K562 (cell line): ENCODE results near the gene CHRNA9. TPM values are rescaled to one million over a fixed set of nuclear protein-coding genes. Genes with fewer than 3 reads are reported as not detected.

Source experiments
- ATAC-seq: fragments of 200-7000 bp; cut with Tn5 transposase; 3 replicates; pipeline ENCODE4 v1.9.1; 2020; ENCODE audit warnings: moderate library complexity
- BruUV-seq: library from RNA; stranded (reverse); fragments of 400-500 nt; replicated peaks from 2 replicates; lab custom pipeline; 2021; lab: Mats Ljungman, UMichigan
- CTCF ChIA-PET: fragments of 300-600 bp; formaldehyde crosslinking; extraction: SDS; loops from one replicate; lab custom pipeline; 2021; ENCODE audit warnings: low intra/inter-chr PET ratio; lab: Yijun Ruan, JAX
- POLR2A ChIA-PET: fragments of 300-600, 350-650 bp; sonication (Branson Sonifier 250); formaldehyde crosslinking; extraction: SDS; loops from one replicate; lab custom pipeline; 2021; ENCODE audit warnings: antibody characterized with exemption, inconsistent platforms; lab: Yijun Ruan, JAX
- DNase-seq, 4 experiments: peaks; one replicate each; pipeline versions ENCODE4 v3.0.0 to v3.0.0-alpha.2; 2011 to 2018; ENCODE audit warnings: low spot score in 3 of 4, mixed read lengths in 3 of 4; ENCODE audit errors: extremely low read depth in 1 of 4
- FAIRE-seq: peaks from 2 replicates; lab custom pipeline; 2011; peaks lifted over from hg19 to GRCh38; lab: Jason Lieb, UNC
- H2AFZ ChIP-seq: 2 replicates; pipeline ENCODE4 v1.6.0; 2011; ENCODE audit warnings: low read depth, low read length, control low read depth, inconsistent platforms
- H3K27ac ChIP-seq: fragments of 200-600 bp; 3 replicates; pipeline ENCODE4 v1.8.0; 2011; ENCODE audit warnings: low read depth, mild to moderate bottlenecking, control low read depth, inconsistent platforms, low read length, moderate library complexity, mixed read lengths; ENCODE audit errors: extremely low read depth
- H3K27me3 ChIP-seq, 2 experiments: fragments of 300-600 bp in 1 of 2; 2 replicates in 1 of 2; 3 replicates in 1 of 2; pipeline versions ENCODE4 v1.6.0 to v1.8.0; 2011; ENCODE audit warnings: inconsistent platforms in 2 of 2, low read length in 2 of 2, mild to moderate bottlenecking in 1 of 2, mixed read lengths in 1 of 2, moderate library complexity in 1 of 2; ENCODE audit not compliant: control insufficient read depth in 2 of 2, insufficient read depth in 2 of 2
- H3K36me3 ChIP-seq: fragments of 300-600 bp; 3 replicates; pipeline ENCODE4 v1.8.0; 2011; ENCODE audit warnings: mild to moderate bottlenecking, low read length, inconsistent platforms; ENCODE audit not compliant: control insufficient read depth, insufficient read depth
- H3K4me1 ChIP-seq, 2 experiments: fragments of 200-600 bp in 1 of 2; replicated peaks in 1 of 2; 2 replicates in 1 of 2; 3 replicates in 1 of 2; pipeline versions ENCODE4 v1.5.1 to v1.8.0; 2011; ENCODE audit warnings: inconsistent platforms in 2 of 2, low read length in 2 of 2, mild to moderate bottlenecking in 1 of 2, mixed read lengths in 1 of 2, moderate library complexity in 1 of 2; ENCODE audit not compliant: control insufficient read depth in 2 of 2, insufficient read depth in 2 of 2
- H3K4me2 ChIP-seq: 2 replicates; pipeline ENCODE4 v1.6.1; 2011; ENCODE audit warnings: low read length, control low read depth, inconsistent platforms, mixed read lengths; ENCODE audit not compliant: insufficient read depth
- H3K4me3 ChIP-seq: fragments of 200-600 bp; sonication (generic), shearing (Covaris generic); 2 replicates; pipeline ENCODE4 v1.5.1; 2016; ENCODE audit warnings: control low read depth, inconsistent platforms
- H3K79me2 ChIP-seq: fragments of 200-600 bp; 3 replicates; pipeline ENCODE4 v1.8.0; 2011; ENCODE audit warnings: low read length, inconsistent platforms; ENCODE audit not compliant: control insufficient read depth, insufficient read depth
- H3K9ac ChIP-seq, 2 experiments: 2 replicates each; pipeline versions ENCODE4 v1.6.0 to v1.6.1; 2011; ENCODE audit warnings: low read depth in 2 of 2, low read length in 2 of 2, control low read depth in 1 of 2, inconsistent platforms in 1 of 2, mild to moderate bottlenecking in 1 of 2, mixed read lengths in 1 of 2; ENCODE audit not compliant: insufficient read depth in 1 of 2
- H3K9me1 ChIP-seq: one replicate; pipeline ENCODE4 v1.6.0; 2011; ENCODE audit warnings: inconsistent platforms, mild to moderate bottlenecking, low read length, moderate library complexity; ENCODE audit not compliant: control insufficient read depth, insufficient read depth
- H3K9me3 ChIP-seq: replicated peaks from 2 replicates; pipeline ENCODE4 v1.5.1; 2011; ENCODE audit warnings: low read depth, low read length, inconsistent platforms; ENCODE audit not compliant: control insufficient read depth, insufficient read depth
- H4K20me1 ChIP-seq: replicated peaks from 2 replicates; pipeline ENCODE4 v1.6.1; 2011; ENCODE audit warnings: low read length, inconsistent platforms, mixed read lengths; ENCODE audit not compliant: control insufficient read depth, insufficient read depth
- EHMT2 ChIP-seq: fragments of 450-650 bp; IDR thresholded peaks from 2 replicates; pipeline ENCODE4 v1.6.1; 2018; ENCODE audit warnings: antibody characterized with exemption
- HMG20A ChIP-seq: fragments of 450-650 bp; formaldehyde crosslinking; conservative IDR thresholded peaks from 2 replicates; pipeline ENCODE4 v1.4.0; 2020; ENCODE audit warnings: mild to moderate bottlenecking, mixed read lengths
- KHSRP ChIP-seq: fragments of 450-650 bp; IDR thresholded peaks from 2 replicates; pipeline ENCODE4 v1.6.1; 2017
- TFAM ChIP-seq: fragments of 250-450 bp; sonication (Bioruptor Pico); conservative IDR thresholded peaks from 2 replicates; pipeline ENCODE4 v1.5.0; 2021; ENCODE audit warnings: mild to moderate bottlenecking, moderate library complexity
- ZC3H8 ChIP-seq: fragments of 450-650 bp; IDR thresholded peaks from 2 replicates; pipeline ENCODE4 v1.6.1; 2017
- ZNF175 ChIP-seq: fragments of 200-800 bp; sonication (Bioruptor generic); IDR thresholded peaks from 2 replicates; pipeline ENCODE4 v1.6.1; 2016; ENCODE audit warnings: low read depth, mild to moderate bottlenecking, missing genetic modification characterization, missing compliant biosample characterization
- ZNF232 ChIP-seq: sonication (generic); formaldehyde crosslinking; IDR thresholded peaks from 2 replicates; pipeline ENCODE4 v1.8.0; 2022; ENCODE audit warnings: mild to moderate bottlenecking, missing genetic modification reagents
- ZNF253 ChIP-seq: fragments of 250-450 bp; sonication (Bioruptor Pico); conservative IDR thresholded peaks from 2 replicates; pipeline ENCODE4 v1.6.1; 2021; ENCODE audit warnings: mild to moderate bottlenecking
- ZNF695 ChIP-seq: fragments of 450-650 bp; formaldehyde crosslinking; IDR thresholded peaks from 2 replicates; pipeline ENCODE4 v1.4.0; 2020; ENCODE audit warnings: mild to moderate bottlenecking, moderate library complexity
- WGBS: fragments of 100-300 bp; shearing (Covaris generic); methylation state at CpG from one replicate; pipeline ENCODE4 v1.1.6; 2016; ENCODE audit warnings: low coverage, mixed read lengths; ENCODE audit not compliant: insufficient coverage; ENCODE audit errors: missing lambda C conversion rate; 5-methylcytosine and 5-hydroxymethylcytosine counted together
- in situ Hi-C: fragments of 300-500 bp; cut with MboI; formaldehyde crosslinking; loops from 4 replicates; pipeline ENCODE4 v1.15.0; 2018; ENCODE audit warnings: inconsistent platforms, mixed read lengths
- intact Hi-C: fragments of 100-400 bp; cut with micrococcal nuclease; formaldehyde crosslinking; loops from 2 replicates; pipeline ENCODE4 v1.14.2; 2022
- polyA plus RNA-seq, 8 experiments: library from polyadenylated mRNA; depleted of rRNA in 4 of 8; stranded (reverse) in 5 of 8; unstranded in 3 of 8; fragments of >200 nt; fragmentation: Nextera tagmentation in 2 of 8; fragmentation: Illumina TruSeq in 1 of 8; extraction: Ambion mirVana in 2 of 8; extraction: Trizol in 1 of 8; gene quantifications; 2 replicates each; pipeline versions ENCODE4 v1.2.1 to v1.2.3, GENCODE V29; 2011 to 2014; ENCODE audit warnings: inconsistent platforms in 1 of 8, missing spikeins in 1 of 8
- total RNA-seq, 7 experiments: library from RNA; depleted of rRNA in 6 of 7; stranded (reverse); fragments of >200 nt in 6 of 7; fragmentation: Illumina TruSeq in 2 of 7; extraction: Trizol in 2 of 7; gene quantifications; 2 replicates each; pipeline versions ENCODE4 v1.2.1 to v1.2.3, GENCODE V29; 2011 to 2021; ENCODE audit warnings: low replicate concordance in 1 of 7
- TF ChIP-seq, protein P1 (sequence below): fragments of 250-450 bp; sonication (Bioruptor Pico); IDR thresholded peaks from 2 replicates; pipeline ENCODE4 v1.9.0; 2021; ENCODE audit warnings: mild to moderate bottlenecking, inconsistent platforms
- TF ChIP-seq, protein P2 (sequence below): fragments of 450-650 bp; formaldehyde crosslinking; IDR thresholded peaks from 2 replicates; pipeline ENCODE4 v1.4.0; 2020; ENCODE audit warnings: mild to moderate bottlenecking
- TF ChIP-seq, protein P3 (sequence below): sonication (generic); formaldehyde crosslinking; IDR thresholded peaks from 2 replicates; pipeline ENCODE4 v1.8.1; 2022; ENCODE audit warnings: missing genetic modification reagents
- TF ChIP-seq, protein P4 (sequence below): fragments of 250-450 bp; sonication (Bioruptor Pico); IDR thresholded peaks from 2 replicates; pipeline ENCODE4 v1.5.0; 2021

CHRNA9 gene
- total and polyA plus RNA-seq, 9 of the 15 experiments (the other 6 are each of a cell fraction or from before 2014, with no cell fraction given), result not detected

DNA sequence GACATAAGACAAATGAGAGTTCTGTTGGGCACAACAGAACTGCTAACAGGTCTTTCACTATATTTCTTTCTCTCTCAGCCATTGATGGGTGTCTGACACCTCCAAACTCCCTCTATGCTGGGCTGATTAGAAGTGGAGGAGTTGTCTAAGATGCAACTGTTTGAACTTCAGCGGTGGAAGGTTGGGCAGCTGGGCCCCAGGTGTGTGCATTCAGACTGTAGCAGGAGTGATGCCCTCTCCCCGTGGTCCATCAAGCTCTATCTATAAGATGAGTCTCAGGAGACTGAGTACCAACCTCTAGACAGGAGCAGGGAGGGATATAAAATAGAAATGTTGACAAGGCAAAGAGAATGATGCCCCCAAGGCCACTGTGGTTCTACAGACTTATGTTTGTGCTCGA is 28.2 kb upstream of the CHRNA9 start:
- Histone ChIP-seq H3K4me3 (no peak overlapping the region), H3K4me2 (no peak overlapping the region), H3K79me2 (no peaks in the 10 kb centered on the region), H2AFZ (0 out of 2 replicates have a peak overlapping the region, but pooled peaks have one; percentile 61), H3K27me3 (no peaks in the 10 kb centered on the region), H3K27ac (no peak overlapping the region), H3K9ac (no peak overlapping the region), H4K20me1 (no peaks in the 10 kb centered on the region), H3K4me1 (peaks cover under 1 to 32% of the 10 kb centered on the region in 2 experiments; a peak in 4 of 5 replicates), H3K9me3 (0 out of 2 replicates have a peak, but pooled peaks cover 6% of the 10 kb centered on the region), H3K36me3 (no peaks in the 10 kb centered on the region), H3K9me1 (no peaks in the 10 kb centered on the region)
- BruUV-seq, result no TSS peak
- POLR2A ChIA-PET, result interaction anchor here (0.7 to 2.2 kb wide), 4 partner anchors 10 to 249 kb away, joined by 3 to 8 read pairs (median 5); no protein-coding TSS in a partner anchor
- no peak for TF ChIP-seq ZNF175 (CRISPR knock-in tag)
- TF ChIP-seq EHMT2, result no peak
- TF ChIP-seq, protein P1, sequence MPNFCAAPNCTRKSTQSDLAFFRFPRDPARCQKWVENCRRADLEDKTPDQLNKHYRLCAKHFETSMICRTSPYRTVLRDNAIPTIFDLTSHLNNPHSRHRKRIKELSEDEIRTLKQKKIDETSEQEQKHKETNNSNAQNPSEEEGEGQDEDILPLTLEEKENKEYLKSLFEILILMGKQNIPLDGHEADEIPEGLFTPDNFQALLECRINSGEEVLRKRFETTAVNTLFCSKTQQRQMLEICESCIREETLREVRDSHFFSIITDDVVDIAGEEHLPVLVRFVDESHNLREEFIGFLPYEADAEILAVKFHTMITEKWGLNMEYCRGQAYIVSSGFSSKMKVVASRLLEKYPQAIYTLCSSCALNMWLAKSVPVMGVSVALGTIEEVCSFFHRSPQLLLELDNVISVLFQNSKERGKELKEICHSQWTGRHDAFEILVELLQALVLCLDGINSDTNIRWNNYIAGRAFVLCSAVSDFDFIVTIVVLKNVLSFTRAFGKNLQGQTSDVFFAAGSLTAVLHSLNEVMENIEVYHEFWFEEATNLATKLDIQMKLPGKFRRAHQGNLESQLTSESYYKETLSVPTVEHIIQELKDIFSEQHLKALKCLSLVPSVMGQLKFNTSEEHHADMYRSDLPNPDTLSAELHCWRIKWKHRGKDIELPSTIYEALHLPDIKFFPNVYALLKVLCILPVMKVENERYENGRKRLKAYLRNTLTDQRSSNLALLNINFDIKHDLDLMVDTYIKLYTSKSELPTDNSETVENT, result no peak
- no peak for TF ChIP-seq ZNF232
- TF ChIP-seq, protein P2, sequence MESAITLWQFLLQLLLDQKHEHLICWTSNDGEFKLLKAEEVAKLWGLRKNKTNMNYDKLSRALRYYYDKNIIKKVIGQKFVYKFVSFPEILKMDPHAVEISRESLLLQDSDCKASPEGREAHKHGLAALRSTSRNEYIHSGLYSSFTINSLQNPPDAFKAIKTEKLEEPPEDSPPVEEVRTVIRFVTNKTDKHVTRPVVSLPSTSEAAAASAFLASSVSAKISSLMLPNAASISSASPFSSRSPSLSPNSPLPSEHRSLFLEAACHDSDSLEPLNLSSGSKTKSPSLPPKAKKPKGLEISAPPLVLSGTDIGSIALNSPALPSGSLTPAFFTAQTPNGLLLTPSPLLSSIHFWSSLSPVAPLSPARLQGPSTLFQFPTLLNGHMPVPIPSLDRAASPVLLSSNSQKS (CRISPR knock-in tag), result no peak
- TF ChIP-seq TFAM, result no peak
- no peak for TF ChIP-seq HMG20A (CRISPR knock-in tag)
- TF ChIP-seq, protein P3, sequence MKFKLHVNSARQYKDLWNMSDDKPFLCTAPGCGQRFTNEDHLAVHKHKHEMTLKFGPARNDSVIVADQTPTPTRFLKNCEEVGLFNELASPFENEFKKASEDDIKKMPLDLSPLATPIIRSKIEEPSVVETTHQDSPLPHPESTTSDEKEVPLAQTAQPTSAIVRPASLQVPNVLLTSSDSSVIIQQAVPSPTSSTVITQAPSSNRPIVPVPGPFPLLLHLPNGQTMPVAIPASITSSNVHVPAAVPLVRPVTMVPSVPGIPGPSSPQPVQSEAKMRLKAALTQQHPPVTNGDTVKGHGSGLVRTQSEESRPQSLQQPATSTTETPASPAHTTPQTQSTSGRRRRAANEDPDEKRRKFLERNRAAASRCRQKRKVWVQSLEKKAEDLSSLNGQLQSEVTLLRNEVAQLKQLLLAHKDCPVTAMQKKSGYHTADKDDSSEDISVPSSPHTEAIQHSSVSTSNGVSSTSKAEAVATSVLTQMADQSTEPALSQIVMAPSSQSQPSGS (CRISPR knock-in tag), result no peak
- no peak for TF ChIP-seq KHSRP
- TF ChIP-seq ZNF695, result no peak
- TF ChIP-seq ZC3H8, result no peak
- TF ChIP-seq ZNF253, result no peak
- TF ChIP-seq, protein P4, sequence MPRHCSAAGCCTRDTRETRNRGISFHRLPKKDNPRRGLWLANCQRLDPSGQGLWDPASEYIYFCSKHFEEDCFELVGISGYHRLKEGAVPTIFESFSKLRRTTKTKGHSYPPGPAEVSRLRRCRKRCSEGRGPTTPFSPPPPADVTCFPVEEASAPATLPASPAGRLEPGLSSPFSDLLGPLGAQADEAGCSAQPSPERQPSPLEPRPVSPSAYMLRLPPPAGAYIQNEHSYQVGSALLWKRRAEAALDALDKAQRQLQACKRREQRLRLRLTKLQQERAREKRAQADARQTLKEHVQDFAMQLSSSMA (CRISPR knock-in tag), result no peak
- FAIRE-seq (no peak), ATAC-seq (no peak), DNase-seq (no peak)
- 31% methylated on average over 3 of the region's 3 CpGs for WGBS
- in situ Hi-C loops (no loop called here), intact Hi-C loops (loop anchor here (5.0 kb wide), 1 partner anchor 40 kb away; no protein-coding TSS in a partner anchor)
- CTCF ChIA-PET, result no interaction called here
